Body of pancreas (tissue), 4 donors: Measurements from ENCODE around the gene CSGALNACT2.

Source experiments
- CTCF ChIP-seq, 7 experiments: fragments of 450-650 bp in 4 of 7; fragments of 200-600 bp in 3 of 7; sonication (generic) in 3 of 7; IDR thresholded peaks; one replicate each; pipeline ENCODE4 v1.5.1; 2016 to 2019; ENCODE audit warnings: antibody characterized with exemption in 7 of 7
- POLR2A ChIP-seq, 3 donors: fragments of 450-650 bp; IDR thresholded peaks; one replicate each; pipeline ENCODE4 v1.6.1; 2016; ENCODE audit warnings: antibody characterized with exemption in 3 of 3, mild to moderate bottlenecking in 2 of 3

- no peak for TF ChIP-seq CTCF (IDR thresholded peaks at IDR 0.05)
- TF ChIP-seq POLR2A (IDR thresholded peaks at IDR 0.05): no peak
These were observed 24.4 kb downstream of the CSGALNACT2 start for GRCh38 chr10:43162604-43163003.
